HEK293 (cell line): ENCODE results near the gene LONRF2.

Experiments
- CTCF ChIA-PET: fragments of 350-600 bp; formaldehyde crosslinking; extraction: SDS; loops from one replicate; lab custom pipeline; 2021; ENCODE audit warnings: antibody characterized with exemption; lab: Yijun Ruan, JAX
- POLR2A ChIA-PET: fragments of 300-600 bp; formaldehyde crosslinking; extraction: SDS; loops from one replicate; lab custom pipeline; 2020; ENCODE audit warnings: antibody characterized with exemption, inconsistent platforms; lab: Yijun Ruan, JAX
- H3K27ac ChIP-seq: fragments of 200-500 bp; sonication (Bioruptor generic); 2 replicates; pipeline ENCODE4 v1.5.1; 2014; ENCODE audit warnings: low read depth, low read length, control low read depth, inconsistent platforms; ENCODE audit errors: extremely low read depth
- H3K36me3 ChIP-seq, 2 experiments: fragments of 200-500 bp in 1 of 2; sonication (Bioruptor generic) in 1 of 2; 1 replicate in 1 of 2; 2 replicates in 1 of 2; pipeline ENCODE4 v1.5.1; 2014 to 2017; ENCODE audit warnings: inconsistent platforms in 2 of 2, low read length in 2 of 2; ENCODE audit not compliant: control insufficient read depth in 2 of 2, insufficient read depth in 1 of 2
- H3K4me1 ChIP-seq: fragments of 200-500 bp; sonication (Bioruptor generic); 2 replicates; pipeline ENCODE4 v1.5.1; 2014; ENCODE audit warnings: mild to moderate bottlenecking, low read length, inconsistent platforms; ENCODE audit not compliant: control insufficient read depth, insufficient read depth
- H3K4me3 ChIP-seq: 2 replicates; pipeline ENCODE4 v1.5.1; 2011; ENCODE audit warnings: low read depth, mild to moderate bottlenecking, control low read depth, low read length, moderate library complexity
- H3K9me3 ChIP-seq: fragments of 200-500 bp; sonication (Bioruptor generic); 2 replicates; pipeline ENCODE4 v1.5.1; 2014; ENCODE audit warnings: low read depth, low read length, inconsistent platforms; ENCODE audit not compliant: control insufficient read depth, insufficient read depth
- FEZF1 ChIP-seq: fragments of 450-650 bp; formaldehyde crosslinking; IDR thresholded peaks from 2 replicates; pipeline ENCODE4 v1.5.1; 2016; ENCODE audit warnings: missing biosample characterization, missing genetic modification characterization
- SCRT1 ChIP-seq: fragments of 450-650 bp; formaldehyde crosslinking; IDR thresholded peaks from 2 replicates; pipeline ENCODE4 v1.5.1; 2016; ENCODE audit warnings: missing biosample characterization, missing genetic modification characterization, borderline replicate concordance
- SP7 ChIP-seq: fragments of 450-650 bp; formaldehyde crosslinking; IDR thresholded peaks from 2 replicates; pipeline ENCODE4 v1.5.1; 2016; ENCODE audit warnings: missing biosample characterization, missing genetic modification characterization
- ZNF133 ChIP-seq: fragments of 450-650 bp; formaldehyde crosslinking; IDR thresholded peaks from 2 replicates; pipeline ENCODE4 v1.5.1; 2016; ENCODE audit warnings: missing biosample characterization, missing genetic modification characterization
- ZNF175 ChIP-seq: fragments of 450-650 bp; formaldehyde crosslinking; IDR thresholded peaks from 2 replicates; pipeline ENCODE4 v1.5.1; 2016; ENCODE audit warnings: missing biosample characterization, missing genetic modification characterization
- ZNF248 ChIP-seq: fragments of 450-650 bp; formaldehyde crosslinking; IDR thresholded peaks from 2 replicates; pipeline ENCODE4 v1.5.1; 2017; ENCODE audit warnings: missing biosample characterization, missing genetic modification characterization
- ZNF302 ChIP-seq: fragments of 450-650 bp; formaldehyde crosslinking; IDR thresholded peaks from 2 replicates; pipeline ENCODE4 v1.5.1; 2016; ENCODE audit warnings: missing biosample characterization, missing genetic modification characterization, low read depth
- ZNF324 ChIP-seq: fragments of 450-650 bp; formaldehyde crosslinking; IDR thresholded peaks from 2 replicates; pipeline ENCODE4 v1.5.1; 2016; ENCODE audit warnings: missing biosample characterization, missing genetic modification characterization
- ZNF426 ChIP-seq: fragments of 450-650 bp; formaldehyde crosslinking; IDR thresholded peaks from 2 replicates; pipeline ENCODE4 v1.5.1; 2017; ENCODE audit warnings: missing biosample characterization, missing genetic modification characterization, mild to moderate bottlenecking, inconsistent platforms, moderate library complexity
- ZNF433 ChIP-seq: fragments of 450-650 bp; formaldehyde crosslinking; IDR thresholded peaks from 2 replicates; pipeline ENCODE4 v1.5.1; 2016; ENCODE audit warnings: missing biosample characterization, missing genetic modification characterization, low read depth
- ZNF571 ChIP-seq: fragments of 450-650 bp; formaldehyde crosslinking; IDR thresholded peaks from 2 replicates; pipeline ENCODE4 v1.5.0; 2017; ENCODE audit warnings: missing biosample characterization, missing genetic modification characterization
- ZNF747 ChIP-seq: fragments of 450-650 bp; formaldehyde crosslinking; IDR thresholded peaks from 2 replicates; pipeline ENCODE4 v1.5.1; 2016; ENCODE audit warnings: missing biosample characterization, missing genetic modification characterization
- ZNF76 ChIP-seq: fragments of 450-650 bp; formaldehyde crosslinking; IDR thresholded peaks from 2 replicates; pipeline ENCODE4; 2016; ENCODE audit warnings: low read depth, missing biosample characterization, missing genetic modification characterization, borderline replicate concordance
- ZNF792 ChIP-seq: fragments of 450-650 bp; formaldehyde crosslinking; IDR thresholded peaks from 2 replicates; pipeline ENCODE4 v1.5.1; 2016; ENCODE audit warnings: missing biosample characterization, missing genetic modification characterization
- ZSCAN23 ChIP-seq: fragments of 450-650 bp; formaldehyde crosslinking; IDR thresholded peaks from 2 replicates; pipeline ENCODE4 v1.5.1; 2016; ENCODE audit warnings: missing biosample characterization, missing genetic modification characterization
- TF ChIP-seq, protein P1 (sequence below): fragments of 450-650 bp; formaldehyde crosslinking; IDR thresholded peaks from 2 replicates; pipeline ENCODE4 v1.5.1; 2017; ENCODE audit warnings: missing biosample characterization, missing genetic modification characterization
- TF ChIP-seq, protein P2 (sequence below): fragments of 450-650 bp; formaldehyde crosslinking; IDR thresholded peaks from 2 replicates; pipeline ENCODE4 v1.5.1; 2016; ENCODE audit warnings: missing biosample characterization, missing genetic modification characterization, borderline replicate concordance
- TF ChIP-seq, protein P3 (sequence below): fragments of 450-650 bp; formaldehyde crosslinking; IDR thresholded peaks from 2 replicates; pipeline ENCODE4 v1.5.1; 2016; ENCODE audit warnings: missing biosample characterization, missing genetic modification characterization, borderline replicate concordance
- TF ChIP-seq, protein P4 (sequence below): fragments of 450-650 bp; formaldehyde crosslinking; IDR thresholded peaks from 2 replicates; pipeline ENCODE4 v1.5.1; 2016; ENCODE audit warnings: missing biosample characterization, missing genetic modification characterization
- TF ChIP-seq, protein P5 (sequence below): fragments of 450-650 bp; formaldehyde crosslinking; IDR thresholded peaks from 2 replicates; pipeline ENCODE4 v1.5.1; 2016; ENCODE audit warnings: missing biosample characterization, missing genetic modification characterization

Gene LONRF2

DNA sequence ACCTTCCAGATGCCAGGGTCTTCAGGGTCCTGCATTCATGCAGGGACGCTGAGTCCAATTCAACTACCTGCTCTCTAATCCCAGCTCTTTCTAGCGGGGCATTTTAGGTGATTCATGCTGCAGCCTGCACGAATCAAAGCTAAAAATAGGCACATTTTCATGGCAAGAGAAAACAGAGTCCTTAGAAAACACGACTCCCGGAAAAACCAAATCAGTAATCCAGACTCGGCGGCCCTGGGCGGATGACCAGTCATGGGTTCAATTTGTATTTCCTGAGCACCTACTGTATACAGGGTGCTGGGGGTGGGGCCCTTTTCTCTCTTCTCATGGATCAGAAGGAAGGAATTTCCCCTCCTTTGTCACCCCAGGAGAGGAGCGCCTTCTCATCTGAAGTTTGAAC, 64.4 kb downstream of the LONRF2 start (continued):
- TF ChIP-seq, protein P1, sequence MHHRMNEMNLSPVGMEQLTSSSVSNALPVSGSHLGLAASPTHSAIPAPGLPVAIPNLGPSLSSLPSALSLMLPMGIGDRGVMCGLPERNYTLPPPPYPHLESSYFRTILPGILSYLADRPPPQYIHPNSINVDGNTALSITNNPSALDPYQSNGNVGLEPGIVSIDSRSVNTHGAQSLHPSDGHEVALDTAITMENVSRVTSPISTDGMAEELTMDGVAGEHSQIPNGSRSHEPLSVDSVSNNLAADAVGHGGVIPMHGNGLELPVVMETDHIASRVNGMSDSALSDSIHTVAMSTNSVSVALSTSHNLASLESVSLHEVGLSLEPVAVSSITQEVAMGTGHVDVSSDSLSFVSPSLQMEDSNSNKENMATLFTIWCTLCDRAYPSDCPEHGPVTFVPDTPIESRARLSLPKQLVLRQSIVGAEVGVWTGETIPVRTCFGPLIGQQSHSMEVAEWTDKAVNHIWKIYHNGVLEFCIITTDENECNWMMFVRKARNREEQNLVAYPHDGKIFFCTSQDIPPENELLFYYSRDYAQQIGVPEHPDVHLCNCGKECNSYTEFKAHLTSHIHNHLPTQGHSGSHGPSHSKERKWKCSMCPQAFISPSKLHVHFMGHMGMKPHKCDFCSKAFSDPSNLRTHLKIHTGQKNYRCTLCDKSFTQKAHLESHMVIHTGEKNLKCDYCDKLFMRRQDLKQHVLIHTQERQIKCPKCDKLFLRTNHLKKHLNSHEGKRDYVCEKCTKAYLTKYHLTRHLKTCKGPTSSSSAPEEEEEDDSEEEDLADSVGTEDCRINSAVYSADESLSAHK (tag by site-specific recombination) = no peak
- TF ChIP-seq ZNF133 (tag by site-specific recombination) (no peak), ZSCAN23 (no peak), ZNF426 (tag by site-specific recombination) (no peak), ZNF248 (tag by site-specific recombination) (no peak)

DNA sequence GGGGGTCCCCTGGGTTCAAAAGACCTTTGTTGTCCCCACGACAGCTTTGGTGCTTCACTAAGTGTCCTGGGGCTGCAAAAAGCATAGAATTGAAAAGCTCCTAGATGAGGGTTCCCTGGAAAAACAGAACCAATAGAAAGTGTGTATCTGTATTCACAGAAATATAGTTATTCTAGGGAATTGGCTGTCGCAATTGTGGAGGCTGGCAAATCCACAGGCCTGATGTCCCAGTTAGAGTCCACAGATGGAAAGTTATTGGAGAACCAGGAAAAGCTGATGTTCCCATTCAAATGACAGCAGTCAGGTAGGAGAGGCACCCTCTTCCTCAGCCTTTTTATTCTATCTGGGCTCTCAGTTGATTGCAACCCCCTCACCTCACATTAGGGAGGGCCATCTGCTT, 65.5 kb downstream of the LONRF2 start:
- H3K4me3 ChIP-seq = no peak overlapping the region
- no peak overlapping the region for H3K27ac ChIP-seq
- CTCF ChIA-PET = interaction anchor here (0.9 kb wide), 1 partner anchor 16 kb away, joined by 4 read pairs; no protein-coding TSS in a partner anchor
- no peaks in the 10 kb centered on the region for H3K4me1 ChIP-seq
- H3K36me3 ChIP-seq = no peaks in the 10 kb centered on the region
- no peaks in the 10 kb centered on the region for H3K9me3 ChIP-seq
- POLR2A ChIA-PET = interaction anchor here (0.6 kb wide), 1 partner anchor 308 kb away, joined by 3 read pairs; no protein-coding TSS in a partner anchor
- TF ChIP-seq, protein P2, sequence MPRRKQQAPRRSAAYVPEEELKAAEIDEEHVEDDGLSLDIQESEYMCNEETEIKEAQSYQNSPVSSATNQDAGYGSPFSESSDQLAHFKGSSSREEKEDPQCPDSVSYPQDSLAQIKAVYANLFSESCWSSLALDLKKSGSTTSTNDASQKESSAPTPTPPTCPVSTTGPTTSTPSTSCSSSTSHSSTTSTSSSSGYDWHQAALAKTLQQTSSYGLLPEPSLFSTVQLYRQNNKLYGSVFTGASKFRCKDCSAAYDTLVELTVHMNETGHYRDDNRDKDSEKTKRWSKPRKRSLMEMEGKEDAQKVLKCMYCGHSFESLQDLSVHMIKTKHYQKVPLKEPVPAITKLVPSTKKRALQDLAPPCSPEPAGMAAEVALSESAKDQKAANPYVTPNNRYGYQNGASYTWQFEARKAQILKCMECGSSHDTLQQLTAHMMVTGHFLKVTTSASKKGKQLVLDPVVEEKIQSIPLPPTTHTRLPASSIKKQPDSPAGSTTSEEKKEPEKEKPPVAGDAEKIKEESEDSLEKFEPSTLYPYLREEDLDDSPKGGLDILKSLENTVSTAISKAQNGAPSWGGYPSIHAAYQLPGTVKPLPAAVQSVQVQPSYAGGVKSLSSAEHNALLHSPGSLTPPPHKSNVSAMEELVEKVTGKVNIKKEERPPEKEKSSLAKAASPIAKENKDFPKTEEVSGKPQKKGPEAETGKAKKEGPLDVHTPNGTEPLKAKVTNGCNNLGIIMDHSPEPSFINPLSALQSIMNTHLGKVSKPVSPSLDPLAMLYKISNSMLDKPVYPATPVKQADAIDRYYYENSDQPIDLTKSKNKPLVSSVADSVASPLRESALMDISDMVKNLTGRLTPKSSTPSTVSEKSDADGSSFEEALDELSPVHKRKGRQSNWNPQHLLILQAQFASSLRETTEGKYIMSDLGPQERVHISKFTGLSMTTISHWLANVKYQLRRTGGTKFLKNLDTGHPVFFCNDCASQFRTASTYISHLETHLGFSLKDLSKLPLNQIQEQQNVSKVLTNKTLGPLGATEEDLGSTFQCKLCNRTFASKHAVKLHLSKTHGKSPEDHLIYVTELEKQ = no peak
- TF ChIP-seq, protein P3, sequence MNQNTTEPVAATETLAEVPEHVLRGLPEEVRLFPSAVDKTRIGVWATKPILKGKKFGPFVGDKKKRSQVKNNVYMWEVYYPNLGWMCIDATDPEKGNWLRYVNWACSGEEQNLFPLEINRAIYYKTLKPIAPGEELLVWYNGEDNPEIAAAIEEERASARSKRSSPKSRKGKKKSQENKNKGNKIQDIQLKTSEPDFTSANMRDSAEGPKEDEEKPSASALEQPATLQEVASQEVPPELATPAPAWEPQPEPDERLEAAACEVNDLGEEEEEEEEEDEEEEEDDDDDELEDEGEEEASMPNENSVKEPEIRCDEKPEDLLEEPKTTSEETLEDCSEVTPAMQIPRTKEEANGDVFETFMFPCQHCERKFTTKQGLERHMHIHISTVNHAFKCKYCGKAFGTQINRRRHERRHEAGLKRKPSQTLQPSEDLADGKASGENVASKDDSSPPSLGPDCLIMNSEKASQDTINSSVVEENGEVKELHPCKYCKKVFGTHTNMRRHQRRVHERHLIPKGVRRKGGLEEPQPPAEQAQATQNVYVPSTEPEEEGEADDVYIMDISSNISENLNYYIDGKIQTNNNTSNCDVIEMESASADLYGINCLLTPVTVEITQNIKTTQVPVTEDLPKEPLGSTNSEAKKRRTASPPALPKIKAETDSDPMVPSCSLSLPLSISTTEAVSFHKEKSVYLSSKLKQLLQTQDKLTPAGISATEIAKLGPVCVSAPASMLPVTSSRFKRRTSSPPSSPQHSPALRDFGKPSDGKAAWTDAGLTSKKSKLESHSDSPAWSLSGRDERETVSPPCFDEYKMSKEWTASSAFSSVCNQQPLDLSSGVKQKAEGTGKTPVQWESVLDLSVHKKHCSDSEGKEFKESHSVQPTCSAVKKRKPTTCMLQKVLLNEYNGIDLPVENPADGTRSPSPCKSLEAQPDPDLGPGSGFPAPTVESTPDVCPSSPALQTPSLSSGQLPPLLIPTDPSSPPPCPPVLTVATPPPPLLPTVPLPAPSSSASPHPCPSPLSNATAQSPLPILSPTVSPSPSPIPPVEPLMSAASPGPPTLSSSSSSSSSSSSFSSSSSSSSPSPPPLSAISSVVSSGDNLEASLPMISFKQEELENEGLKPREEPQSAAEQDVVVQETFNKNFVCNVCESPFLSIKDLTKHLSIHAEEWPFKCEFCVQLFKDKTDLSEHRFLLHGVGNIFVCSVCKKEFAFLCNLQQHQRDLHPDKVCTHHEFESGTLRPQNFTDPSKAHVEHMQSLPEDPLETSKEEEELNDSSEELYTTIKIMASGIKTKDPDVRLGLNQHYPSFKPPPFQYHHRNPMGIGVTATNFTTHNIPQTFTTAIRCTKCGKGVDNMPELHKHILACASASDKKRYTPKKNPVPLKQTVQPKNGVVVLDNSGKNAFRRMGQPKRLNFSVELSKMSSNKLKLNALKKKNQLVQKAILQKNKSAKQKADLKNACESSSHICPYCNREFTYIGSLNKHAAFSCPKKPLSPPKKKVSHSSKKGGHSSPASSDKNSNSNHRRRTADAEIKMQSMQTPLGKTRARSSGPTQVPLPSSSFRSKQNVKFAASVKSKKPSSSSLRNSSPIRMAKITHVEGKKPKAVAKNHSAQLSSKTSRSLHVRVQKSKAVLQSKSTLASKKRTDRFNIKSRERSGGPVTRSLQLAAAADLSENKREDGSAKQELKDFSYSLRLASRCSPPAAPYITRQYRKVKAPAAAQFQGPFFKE (tag by site-specific recombination) = no peak
- no peak for TF ChIP-seq ZNF792 (tag by site-specific recombination)
- TF ChIP-seq ZNF747 (tag by site-specific recombination) = no peak
- TF ChIP-seq, protein P4, sequence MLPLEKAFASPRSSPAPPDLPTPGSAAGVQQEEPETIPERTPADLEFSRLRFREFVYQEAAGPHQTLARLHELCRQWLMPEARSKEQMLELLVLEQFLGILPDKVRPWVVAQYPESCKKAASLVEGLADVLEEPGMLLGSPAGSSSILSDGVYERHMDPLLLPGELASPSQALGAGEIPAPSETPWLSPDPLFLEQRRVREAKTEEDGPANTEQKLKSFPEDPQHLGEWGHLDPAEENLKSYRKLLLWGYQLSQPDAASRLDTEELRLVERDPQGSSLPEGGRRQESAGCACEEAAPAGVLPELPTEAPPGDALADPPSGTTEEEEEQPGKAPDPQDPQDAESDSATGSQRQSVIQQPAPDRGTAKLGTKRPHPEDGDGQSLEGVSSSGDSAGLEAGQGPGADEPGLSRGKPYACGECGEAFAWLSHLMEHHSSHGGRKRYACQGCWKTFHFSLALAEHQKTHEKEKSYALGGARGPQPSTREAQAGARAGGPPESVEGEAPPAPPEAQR = no peak
- no peak for TF ChIP-seq ZNF571 (tag by site-specific recombination)
- no peak for TF ChIP-seq SP7
- no peak for TF ChIP-seq ZNF76 (tag by site-specific recombination)
- no peak for TF ChIP-seq ZNF302 (tag by site-specific recombination)
- no peak for TF ChIP-seq ZNF175 (tag by site-specific recombination)
- TF ChIP-seq, protein P5, sequence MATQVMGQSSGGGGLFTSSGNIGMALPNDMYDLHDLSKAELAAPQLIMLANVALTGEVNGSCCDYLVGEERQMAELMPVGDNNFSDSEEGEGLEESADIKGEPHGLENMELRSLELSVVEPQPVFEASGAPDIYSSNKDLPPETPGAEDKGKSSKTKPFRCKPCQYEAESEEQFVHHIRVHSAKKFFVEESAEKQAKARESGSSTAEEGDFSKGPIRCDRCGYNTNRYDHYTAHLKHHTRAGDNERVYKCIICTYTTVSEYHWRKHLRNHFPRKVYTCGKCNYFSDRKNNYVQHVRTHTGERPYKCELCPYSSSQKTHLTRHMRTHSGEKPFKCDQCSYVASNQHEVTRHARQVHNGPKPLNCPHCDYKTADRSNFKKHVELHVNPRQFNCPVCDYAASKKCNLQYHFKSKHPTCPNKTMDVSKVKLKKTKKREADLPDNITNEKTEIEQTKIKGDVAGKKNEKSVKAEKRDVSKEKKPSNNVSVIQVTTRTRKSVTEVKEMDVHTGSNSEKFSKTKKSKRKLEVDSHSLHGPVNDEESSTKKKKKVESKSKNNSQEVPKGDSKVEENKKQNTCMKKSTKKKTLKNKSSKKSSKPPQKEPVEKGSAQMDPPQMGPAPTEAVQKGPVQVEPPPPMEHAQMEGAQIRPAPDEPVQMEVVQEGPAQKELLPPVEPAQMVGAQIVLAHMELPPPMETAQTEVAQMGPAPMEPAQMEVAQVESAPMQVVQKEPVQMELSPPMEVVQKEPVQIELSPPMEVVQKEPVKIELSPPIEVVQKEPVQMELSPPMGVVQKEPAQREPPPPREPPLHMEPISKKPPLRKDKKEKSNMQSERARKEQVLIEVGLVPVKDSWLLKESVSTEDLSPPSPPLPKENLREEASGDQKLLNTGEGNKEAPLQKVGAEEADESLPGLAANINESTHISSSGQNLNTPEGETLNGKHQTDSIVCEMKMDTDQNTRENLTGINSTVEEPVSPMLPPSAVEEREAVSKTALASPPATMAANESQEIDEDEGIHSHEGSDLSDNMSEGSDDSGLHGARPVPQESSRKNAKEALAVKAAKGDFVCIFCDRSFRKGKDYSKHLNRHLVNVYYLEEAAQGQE = no peak
- no peak for TF ChIP-seq ZNF433
- TF ChIP-seq FEZF1 = no peak
- TF ChIP-seq ZNF324 = no peak
- no peak for TF ChIP-seq SCRT1
